Measurements from ENCODE around the gene SLC38A11.

SLC38A11 gene

GRCh38 chr2:164967361-164967760 is 12.0 kb upstream of the SLC38A11 start (continued):
- no peak for TF ChIP-seq ZNF398 (tag by site-specific recombination; IDR thresholded peaks at IDR 0.05)
- TF ChIP-seq KLF16 (tag by site-specific recombination; IDR thresholded peaks at IDR 0.05) = no peak
- TF ChIP-seq ZNF571 (tag by site-specific recombination; IDR thresholded peaks at IDR 0.05) = no peak

- CTCF ChIA-PET = no interaction called here
- Histone ChIP-seq H3K4me3 (ENCODE audit: low read depth, low read length) (no peak overlapping the region), H3K9me3 (ENCODE audit: control insufficient read depth, insufficient read depth, low read depth, low read length) (no peaks in the 10 kb centered on the region), H3K36me3 (ENCODE audit: control insufficient read depth in 2 of 2, insufficient read depth in 1 of 2, low read length in 2 of 2) (no peaks in the 10 kb centered on the region), H3K4me1 (ENCODE audit: control insufficient read depth, insufficient read depth, low read length) (no peaks in the 10 kb centered on the region), H3K27ac (ENCODE audit: extremely low read depth, low read depth, low read length) (no peak overlapping the region)
- POLR2A ChIA-PET = no interaction called here
- TF ChIP-seq ZNF501 (tag by site-specific recombination; IDR thresholded peaks at IDR 0.05) = no peak
- no peak for TF ChIP-seq SALL2 (tag by site-specific recombination; IDR thresholded peaks at IDR 0.05; ENCODE audit: borderline replicate concordance)
- TF ChIP-seq, protein P1, sequence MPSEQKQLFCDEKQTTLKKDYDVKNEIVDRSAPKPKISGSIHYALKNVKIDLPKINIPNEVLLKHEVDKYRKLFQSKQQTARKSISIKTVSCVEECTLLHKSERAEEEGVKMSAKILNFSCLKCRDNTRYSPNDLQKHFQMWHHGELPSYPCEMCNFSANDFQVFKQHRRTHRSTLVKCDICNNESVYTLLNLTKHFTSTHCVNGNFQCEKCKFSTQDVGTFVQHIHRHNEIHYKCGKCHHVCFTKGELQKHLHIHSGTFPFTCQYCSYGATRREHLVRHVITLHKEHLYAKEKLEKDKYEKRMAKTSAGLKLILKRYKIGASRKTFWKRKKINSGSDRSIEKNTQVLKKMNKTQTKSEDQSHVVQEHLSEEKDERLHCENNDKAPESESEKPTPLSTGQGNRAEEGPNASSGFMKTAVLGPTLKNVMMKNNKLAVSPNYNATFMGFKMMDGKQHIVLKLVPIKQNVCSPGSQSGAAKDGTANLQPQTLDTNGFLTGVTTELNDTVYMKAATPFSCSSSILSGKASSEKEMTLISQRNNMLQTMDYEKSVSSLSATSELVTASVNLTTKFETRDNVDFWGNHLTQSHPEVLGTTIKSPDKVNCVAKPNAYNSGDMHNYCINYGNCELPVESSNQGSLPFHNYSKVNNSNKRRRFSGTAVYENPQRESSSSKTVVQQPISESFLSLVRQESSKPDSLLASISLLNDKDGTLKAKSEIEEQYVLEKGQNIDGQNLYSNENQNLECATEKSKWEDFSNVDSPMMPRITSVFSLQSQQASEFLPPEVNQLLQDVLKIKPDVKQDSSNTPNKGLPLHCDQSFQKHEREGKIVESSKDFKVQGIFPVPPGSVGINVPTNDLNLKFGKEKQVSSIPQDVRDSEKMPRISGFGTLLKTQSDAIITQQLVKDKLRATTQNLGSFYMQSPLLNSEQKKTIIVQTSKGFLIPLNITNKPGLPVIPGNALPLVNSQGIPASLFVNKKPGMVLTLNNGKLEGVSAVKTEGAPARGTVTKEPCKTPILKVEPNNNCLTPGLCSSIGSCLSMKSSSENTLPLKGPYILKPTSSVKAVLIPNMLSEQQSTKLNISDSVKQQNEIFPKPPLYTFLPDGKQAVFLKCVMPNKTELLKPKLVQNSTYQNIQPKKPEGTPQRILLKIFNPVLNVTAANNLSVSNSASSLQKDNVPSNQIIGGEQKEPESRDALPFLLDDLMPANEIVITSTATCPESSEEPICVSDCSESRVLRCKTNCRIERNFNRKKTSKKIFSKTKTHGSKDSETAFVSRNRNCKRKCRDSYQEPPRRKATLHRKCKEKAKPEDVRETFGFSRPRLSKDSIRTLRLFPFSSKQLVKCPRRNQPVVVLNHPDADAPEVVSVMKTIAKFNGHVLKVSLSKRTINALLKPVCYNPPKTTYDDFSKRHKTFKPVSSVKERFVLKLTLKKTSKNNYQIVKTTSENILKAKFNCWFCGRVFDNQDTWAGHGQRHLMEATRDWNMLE (tag by site-specific recombination; conservative IDR thresholded peaks at IDR 0.05; ENCODE audit: low read depth) = no peak
- no peak for TF ChIP-seq BCL11B (tag by site-specific recombination; IDR thresholded peaks at IDR 0.05; ENCODE audit: low read depth)
- no peak for TF ChIP-seq ZBTB48 (tag by site-specific recombination; IDR thresholded peaks at IDR 0.05)
- TF ChIP-seq, protein P2, sequence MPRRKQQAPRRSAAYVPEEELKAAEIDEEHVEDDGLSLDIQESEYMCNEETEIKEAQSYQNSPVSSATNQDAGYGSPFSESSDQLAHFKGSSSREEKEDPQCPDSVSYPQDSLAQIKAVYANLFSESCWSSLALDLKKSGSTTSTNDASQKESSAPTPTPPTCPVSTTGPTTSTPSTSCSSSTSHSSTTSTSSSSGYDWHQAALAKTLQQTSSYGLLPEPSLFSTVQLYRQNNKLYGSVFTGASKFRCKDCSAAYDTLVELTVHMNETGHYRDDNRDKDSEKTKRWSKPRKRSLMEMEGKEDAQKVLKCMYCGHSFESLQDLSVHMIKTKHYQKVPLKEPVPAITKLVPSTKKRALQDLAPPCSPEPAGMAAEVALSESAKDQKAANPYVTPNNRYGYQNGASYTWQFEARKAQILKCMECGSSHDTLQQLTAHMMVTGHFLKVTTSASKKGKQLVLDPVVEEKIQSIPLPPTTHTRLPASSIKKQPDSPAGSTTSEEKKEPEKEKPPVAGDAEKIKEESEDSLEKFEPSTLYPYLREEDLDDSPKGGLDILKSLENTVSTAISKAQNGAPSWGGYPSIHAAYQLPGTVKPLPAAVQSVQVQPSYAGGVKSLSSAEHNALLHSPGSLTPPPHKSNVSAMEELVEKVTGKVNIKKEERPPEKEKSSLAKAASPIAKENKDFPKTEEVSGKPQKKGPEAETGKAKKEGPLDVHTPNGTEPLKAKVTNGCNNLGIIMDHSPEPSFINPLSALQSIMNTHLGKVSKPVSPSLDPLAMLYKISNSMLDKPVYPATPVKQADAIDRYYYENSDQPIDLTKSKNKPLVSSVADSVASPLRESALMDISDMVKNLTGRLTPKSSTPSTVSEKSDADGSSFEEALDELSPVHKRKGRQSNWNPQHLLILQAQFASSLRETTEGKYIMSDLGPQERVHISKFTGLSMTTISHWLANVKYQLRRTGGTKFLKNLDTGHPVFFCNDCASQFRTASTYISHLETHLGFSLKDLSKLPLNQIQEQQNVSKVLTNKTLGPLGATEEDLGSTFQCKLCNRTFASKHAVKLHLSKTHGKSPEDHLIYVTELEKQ (tag by site-specific recombination; IDR thresholded peaks at IDR 0.05; ENCODE audit: borderline replicate concordance) = no peak
- no peak for TF ChIP-seq ZNF16 (tag by site-specific recombination; IDR thresholded peaks at IDR 0.05; ENCODE audit: low read depth)
- TF ChIP-seq ZNF701 (tag by site-specific recombination; IDR thresholded peaks at IDR 0.05) = no peak
- no peak for TF ChIP-seq GFI1B (tag by site-specific recombination; IDR thresholded peaks at IDR 0.05)
- TF ChIP-seq HOXC10 (CRISPR knock-in tag; IDR thresholded peaks at IDR 0.05) = no peak
- TF ChIP-seq ZNF776 (tag by site-specific recombination; IDR thresholded peaks at IDR 0.05; ENCODE audit: borderline replicate concordance) = no peak
These were observed 9.4 kb upstream of the SLC38A11 start for GRCh38 chr2:164964700-164965099.
